Activated naive CD8-positive, alpha-beta T cell treated with anti-CD3 and anti-CD28 coated beads, Interleukin-2, amount 50 U/mL, for 16 hours (primary cell): Measurements from ENCODE around the gene LGALS16.
"Not testable (repeated sequence)": the region's sequence is repeated elsewhere in the genome, so short reads cannot be mapped to it uniquely, and the experiment has no call there.

ENCODE experiments used
- DNase-seq: peaks from one replicate; pipeline ENCODE4 v3.0.0-alpha.2; 2020; ENCODE audit warnings: low read depth, low spot score

The LGALS16 gene

GRCh38 chr19:39677961-39678889, 22.5 kb downstream of the LGALS16 start:
- no peak for DNase-seq

- DNase-seq, result no peak
Observed at GRCh38 chr19:39679056-39679790, 23.5 kb downstream of the LGALS16 start.

- no peak for DNase-seq
Observed at GRCh38 chr19:39679791-39680168, 24.1 kb downstream of the LGALS16 start.

- no peak for DNase-seq
Observed at GRCh38 chr19:39680593-39680992, 24.9 kb downstream of the LGALS16 start.

- DNase-seq, result no peak
Observed at GRCh38 chr19:39681416-39681815, 25.7 kb downstream of the LGALS16 start.

GRCh38 chr19:39684267-39684666, 28.6 kb downstream of the LGALS16 start:
- DNase-seq, result no peak

GRCh38 chr19:39686739-39687138, 31.0 kb downstream of the LGALS16 start:
- DNase-seq, result no peak

GRCh38 chr19:39688637-39689036, 32.9 kb downstream of the LGALS16 start:
- not testable (repeated sequence) for DNase-seq

GRCh38 chr19:39692166-39692565, 36.5 kb downstream of the LGALS16 start:
- DNase-seq, result no peak

GRCh38 chr19:39692822-39693221, 37.1 kb downstream of the LGALS16 start:
- DNase-seq, result no peak

- no peak for DNase-seq
Observed at GRCh38 chr19:39695759-39696158, 40.0 kb downstream of the LGALS16 start.

- no peak for DNase-seq
Observed at GRCh38 chr19:39696387-39696786, 40.7 kb downstream of the LGALS16 start.

- no peak for DNase-seq
Observed at GRCh38 chr19:39698535-39698934, 42.8 kb downstream of the LGALS16 start.

- DNase-seq, result no peak
Observed at GRCh38 chr19:39701291-39701690, 45.6 kb downstream of the LGALS16 start.

- DNase-seq, result no peak
Observed at GRCh38 chr19:39704181-39705044, 48.7 kb downstream of the LGALS16 start, which contains the start of gene LGALS14. Gene LGALS14, plus strand, starts transcription at chr19:39704481. Its CDS starts 48 bp downstream, at chr19:39704529.

- no peak for DNase-seq
Observed at GRCh38 chr19:39705578-39706188, 50.0 kb downstream of the LGALS16 start.

- no peak for DNase-seq
Observed at GRCh38 chr19:39708594-39708993, 52.9 kb downstream of the LGALS16 start.

GRCh38 chr19:39709026-39709872, 53.5 kb downstream of the LGALS16 start:
- no peak for DNase-seq
